ENCODE measurements around the gene ST6GAL2. TPM values are rescaled to one million over a fixed set of nuclear protein-coding genes. Genes with fewer than 3 reads are reported as not detected.

Gene ST6GAL2
- total and polyA plus RNA-seq, 9 of the 15 experiments (the other 6 are each of a cell fraction or from before 2014, with no cell fraction given), result not detected

DNA sequence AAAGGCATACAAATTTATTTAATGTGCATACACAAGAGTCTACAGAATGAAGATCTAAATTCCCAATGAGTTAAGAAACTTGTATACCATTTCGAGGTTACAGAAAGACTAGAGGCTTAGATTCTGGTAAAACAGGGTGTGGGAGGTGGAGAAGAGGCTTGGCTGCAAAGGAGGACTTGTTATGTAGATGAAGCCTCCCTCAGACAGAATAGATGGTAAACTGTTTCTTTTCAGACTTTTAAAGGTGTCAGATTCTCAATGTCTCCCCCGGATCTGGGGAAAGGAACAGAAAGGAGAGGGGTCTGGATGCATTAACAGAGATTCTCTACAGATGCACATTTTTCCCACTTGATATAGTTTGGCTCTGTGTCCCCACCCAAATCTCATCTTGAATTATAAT lies 126.0 kb downstream of the ST6GAL2 start (continued):
- TF ChIP-seq JUN (IDR thresholded peaks at IDR 0.05; ENCODE audit: borderline replicate concordance, low read depth, low read length) (no peak), JUN (CRISPR knock-in tag; IDR thresholded peaks at IDR 0.05; ENCODE audit: borderline replicate concordance) (no peak)

- DNase-seq (ENCODE audit: extremely low read depth in 1 of 4, low spot score in 3 of 4), result no peak
- no peaks in the 10 kb centered on the region for H3K9me3 ChIP-seq (replicated peaks; ENCODE audit: control insufficient read depth, insufficient read depth, low read depth, low read length)
- H3K79me2 ChIP-seq (ENCODE audit: control insufficient read depth, insufficient read depth, low read length), result no peaks in the 10 kb centered on the region
- H3K4me3 ChIP-seq, result no peak overlapping the region
- no peaks in the 10 kb centered on the region for H3K9me1 ChIP-seq (ENCODE audit: control insufficient read depth, insufficient read depth, low read length)
- intact Hi-C loops (cut with micrococcal nuclease), result no loop called here
- no peak overlapping the region for H3K9ac ChIP-seq (ENCODE audit: insufficient read depth in 1 of 2, low read depth in 2 of 2, low read length in 2 of 2)
- BruUV-seq (replicated peaks), result no TSS peak
- TF ChIP-seq, protein P1, sequence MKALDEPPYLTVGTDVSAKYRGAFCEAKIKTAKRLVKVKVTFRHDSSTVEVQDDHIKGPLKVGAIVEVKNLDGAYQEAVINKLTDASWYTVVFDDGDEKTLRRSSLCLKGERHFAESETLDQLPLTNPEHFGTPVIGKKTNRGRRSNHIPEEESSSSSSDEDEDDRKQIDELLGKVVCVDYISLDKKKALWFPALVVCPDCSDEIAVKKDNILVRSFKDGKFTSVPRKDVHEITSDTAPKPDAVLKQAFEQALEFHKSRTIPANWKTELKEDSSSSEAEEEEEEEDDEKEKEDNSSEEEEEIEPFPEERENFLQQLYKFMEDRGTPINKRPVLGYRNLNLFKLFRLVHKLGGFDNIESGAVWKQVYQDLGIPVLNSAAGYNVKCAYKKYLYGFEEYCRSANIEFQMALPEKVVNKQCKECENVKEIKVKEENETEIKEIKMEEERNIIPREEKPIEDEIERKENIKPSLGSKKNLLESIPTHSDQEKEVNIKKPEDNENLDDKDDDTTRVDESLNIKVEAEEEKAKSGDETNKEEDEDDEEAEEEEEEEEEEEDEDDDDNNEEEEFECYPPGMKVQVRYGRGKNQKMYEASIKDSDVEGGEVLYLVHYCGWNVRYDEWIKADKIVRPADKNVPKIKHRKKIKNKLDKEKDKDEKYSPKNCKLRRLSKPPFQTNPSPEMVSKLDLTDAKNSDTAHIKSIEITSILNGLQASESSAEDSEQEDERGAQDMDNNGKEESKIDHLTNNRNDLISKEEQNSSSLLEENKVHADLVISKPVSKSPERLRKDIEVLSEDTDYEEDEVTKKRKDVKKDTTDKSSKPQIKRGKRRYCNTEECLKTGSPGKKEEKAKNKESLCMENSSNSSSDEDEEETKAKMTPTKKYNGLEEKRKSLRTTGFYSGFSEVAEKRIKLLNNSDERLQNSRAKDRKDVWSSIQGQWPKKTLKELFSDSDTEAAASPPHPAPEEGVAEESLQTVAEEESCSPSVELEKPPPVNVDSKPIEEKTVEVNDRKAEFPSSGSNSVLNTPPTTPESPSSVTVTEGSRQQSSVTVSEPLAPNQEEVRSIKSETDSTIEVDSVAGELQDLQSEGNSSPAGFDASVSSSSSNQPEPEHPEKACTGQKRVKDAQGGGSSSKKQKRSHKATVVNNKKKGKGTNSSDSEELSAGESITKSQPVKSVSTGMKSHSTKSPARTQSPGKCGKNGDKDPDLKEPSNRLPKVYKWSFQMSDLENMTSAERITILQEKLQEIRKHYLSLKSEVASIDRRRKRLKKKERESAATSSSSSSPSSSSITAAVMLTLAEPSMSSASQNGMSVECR (CRISPR knock-in tag; IDR thresholded peaks at IDR 0.05), result no peak
- 0 out of 2 replicates have a peak, but pooled peaks have one; percentile 7 for TF ChIP-seq MAFF (IDR thresholded peaks at IDR 0.05; ENCODE audit: low read length)
- H3K27me3 ChIP-seq (ENCODE audit: control insufficient read depth in 2 of 2, insufficient read depth in 2 of 2, low read length in 2 of 2), result no peaks in the 10 kb centered on the region
- no peak for ATAC-seq
- FAIRE-seq, result no peak
- H3K36me3 ChIP-seq (ENCODE audit: control insufficient read depth, insufficient read depth, low read length), result no peaks in the 10 kb centered on the region
- ChIA-PET CTCF (ENCODE audit: low intra/inter-chr PET ratio) (no interaction called here), POLR2A (no interaction called here)
- no peaks in the 10 kb centered on the region for H3K4me1 ChIP-seq (replicated peaks in 1 of 2; ENCODE audit: control insufficient read depth in 2 of 2, insufficient read depth in 2 of 2, low read length in 2 of 2)
- WGBS (ENCODE audit: insufficient coverage, low coverage, missing lambda C conversion rate), result 0% methylated on average over 1 of the region's 1 CpG
- no peak overlapping the region for H2AFZ ChIP-seq (ENCODE audit: low read depth, low read length)
- no peak overlapping the region for H3K27ac ChIP-seq (ENCODE audit: extremely low read depth, low read depth, low read length)
- in situ Hi-C loops (cut with MboI), result no loop called here
- H4K20me1 ChIP-seq (replicated peaks; ENCODE audit: control insufficient read depth, insufficient read depth, low read length), result no peaks in the 10 kb centered on the region
- no peak overlapping the region for H3K4me2 ChIP-seq (ENCODE audit: insufficient read depth, low read length)
Measured at GRCh38 chr2:106758901-106759497, 127.0 kb downstream of the ST6GAL2 start.
